Kidney (tissue), 14 donors: ENCODE data around the gene TNS3. TPM values are rescaled to one million over a fixed set of nuclear protein-coding genes. Genes with fewer than 3 reads are reported as not detected.
A peak's percentile ranks its signal among the peaks of the same experiment; 100 is the strongest.

ENCODE experiments used
- DNase-seq, 5 donors: peaks; one replicate each; pipeline ENCODE4 v3.0.0-alpha.2; 2013 to 2020
- FAIRE-seq: peaks from 2 replicates; lab custom pipeline; 2012; peaks lifted over from hg19 to GRCh38; lab: Jason Lieb, UNC
- H3K27ac ChIP-seq, 2 donors: one replicate each; pipeline ENCODE4 v1.7.0; 2013; ENCODE audit warnings: low read depth in 2 of 2, low read length in 2 of 2, inconsistent platforms in 1 of 2
- H3K27me3 ChIP-seq: one replicate; pipeline ENCODE4 v1.7.1; 2013; ENCODE audit warnings: low read length, inconsistent platforms; ENCODE audit not compliant: control insufficient read depth, insufficient read depth
- H3K36me3 ChIP-seq, 3 donors: one replicate each; pipeline versions ENCODE4 v1.7.0 to v1.7.1; 2013; ENCODE audit warnings: low read length in 3 of 3, control low read depth in 1 of 3, inconsistent platforms in 1 of 3; ENCODE audit not compliant: insufficient read depth in 3 of 3, control insufficient read depth in 2 of 3
- H3K4me1 ChIP-seq, 3 donors: one replicate each; pipeline versions ENCODE4 v1.7.0 to v1.7.1; 2013; ENCODE audit warnings: low read length in 3 of 3, inconsistent platforms in 1 of 3, low read depth in 1 of 3; ENCODE audit not compliant: control insufficient read depth in 2 of 3, insufficient read depth in 2 of 3
- H3K4me3 ChIP-seq, 3 donors: one replicate each; pipeline versions ENCODE4 v1.7.0 to v1.8.1; 2013; ENCODE audit warnings: low read length in 3 of 3, control low read depth in 1 of 3, inconsistent platforms in 1 of 3
- H3K9ac ChIP-seq, 3 donors: one replicate each; pipeline versions ENCODE4 v1.7.0 to v1.7.1; 2013; ENCODE audit warnings: low read length in 3 of 3, control low read depth in 1 of 3, inconsistent platforms in 1 of 3
- H3K9me3 ChIP-seq, 3 donors: one replicate each; pipeline versions ENCODE4 v1.7.0 to v1.7.1; 2013; ENCODE audit warnings: low read length in 3 of 3, control low read depth in 1 of 3, inconsistent platforms in 1 of 3; ENCODE audit not compliant: control insufficient read depth in 2 of 3, insufficient read depth in 1 of 3
- CTCF ChIP-seq: IDR thresholded peaks from 3 replicates; pipeline ENCODE4 v1.5.1; 2012; ENCODE audit warnings: mild to moderate bottlenecking, moderate library complexity, borderline replicate concordance; ENCODE audit not compliant: insufficient read depth; ENCODE audit errors: extremely low read depth
- intact Hi-C: fragments of 100-400 bp; cut with DNase I; formaldehyde crosslinking; loops from one replicate; pipeline ENCODE4 v1.11.1; 2022
- polyA plus RNA-seq: library from polyadenylated mRNA; stranded (reverse); fragments of 350-450 nt; fragmentation: Illumina TruSeq; extraction: RNeasy Lipid Tissue Mini Kit (QIAGEN cat#74804); gene quantifications from one replicate; pipeline ENCODE4 v1.2.3, GENCODE V29; 2014; ENCODE audit warnings: low read depth, low replicate concordance; ENCODE audit not compliant: insufficient read depth
- total RNA-seq: library from RNA; stranded (reverse); fragmentation: NEBNext Ultra II Directional; extraction: Animal tissue kit (Norgen Biotek cat#: 25700); gene quantifications from one replicate; pipeline ENCODE4 v1.2.1, GENCODE V29; 2021
- donor health status: control.
- donor health status: control.
- donor health status: control.
- donor health status: control.
- donor health status: control.
- donor health status: DM: yes; HTN: yes; CAD: no.
- donor health status: Normal renal cell carcinoma (clear cell type).

Gene TNS3
- total and polyA plus RNA-seq, 2 donors from 2014 or later, result 38.4 to 198 TPM

GRCh38 chr7:47528471-47528870, 53.4 kb downstream of the TNS3 start:
- intact Hi-C loops, result no loop called here
- Histone ChIP-seq H3K9me3 (no peaks in the 10 kb centered on the region), H3K9ac (no peak overlapping the region), H3K4me1 (peaks cover 0 to 16% (median 0%) of the 10 kb centered on the region in 3 donors), H3K4me3 (no peak overlapping the region), H3K27ac (no peak overlapping the region), H3K27me3 (no peaks in the 10 kb centered on the region), H3K36me3 (peaks cover 3 to 46% (median 10%) of the 10 kb centered on the region in 3 donors)
- TF ChIP-seq CTCF, result no peak
- DNase-seq, result no peak
- FAIRE-seq, result no peak

GRCh38 chr7:47526466-47526865, 55.4 kb downstream of the TNS3 start:
- no peak overlapping the region for H3K9ac ChIP-seq
- H3K36me3 ChIP-seq, result peaks cover 3 to 47% (median 10%) of the 10 kb centered on the region in 3 donors
- H3K27ac ChIP-seq, result no peak overlapping the region
- peaks cover 0 to 16% (median 2%) of the 10 kb centered on the region in 3 donors for H3K4me1 ChIP-seq
- FAIRE-seq (no peak), DNase-seq (peak in 1 of 5 donors; percentile 38)
- no peaks in the 10 kb centered on the region for H3K27me3 ChIP-seq
- intact Hi-C loops, result no loop called here
- no peak for TF ChIP-seq CTCF
- H3K4me3 ChIP-seq, result no peak overlapping the region
- H3K9me3 ChIP-seq, result no peaks in the 10 kb centered on the region

- H3K4me3 ChIP-seq, result no peak overlapping the region
- no peak overlapping the region for H3K27ac ChIP-seq
- H3K9ac ChIP-seq, result no peak overlapping the region
- DNase-seq (peak in 1 of 5 donors; percentile 25), FAIRE-seq (no peak)
- H3K9me3 ChIP-seq, result no peaks in the 10 kb centered on the region
- intact Hi-C loops, result no loop called here
- no peak for TF ChIP-seq CTCF
- H3K27me3 ChIP-seq, result no peaks in the 10 kb centered on the region
- peaks cover 4 to 50% (median 13%) of the 10 kb centered on the region in 3 donors for H3K36me3 ChIP-seq
- peaks cover 0 to 26% (median 9%) of the 10 kb centered on the region in 3 donors for H3K4me1 ChIP-seq
These were observed 56.8 kb downstream of the TNS3 start for GRCh38 chr7:47525066-47525623.
